B cell (primary cell): ENCODE data around the gene BACH2.

ENCODE experiments used
- CTCF ChIP-seq: fragments of 200-600 bp; IDR thresholded peaks from one replicate; pipeline ENCODE4 v1.8.0; 2022; ENCODE audit warnings: antibody characterized with exemption, mild to moderate bottlenecking
- EZH2 ChIP-seq: IDR thresholded peaks from 2 replicates; pipeline ENCODE4 v1.6.1; 2012; ENCODE audit warnings: borderline replicate concordance, low read depth, mild to moderate bottlenecking, moderate library complexity, low read length; ENCODE audit not compliant: insufficient read depth, poor library complexity, severe bottlenecking

- TF ChIP-seq CTCF, result no peak
- no peak for TF ChIP-seq EZH2
These were observed 37.3 kb upstream of the BACH2 start for GRCh38 chr6:90333928-90334327.
